Measurements from ENCODE around the gene PTGIS.
"Not testable (repeated sequence)": the region's sequence is repeated elsewhere in the genome, so short reads cannot be mapped to it uniquely, and the experiment has no call there.

The PTGIS gene

DNA sequence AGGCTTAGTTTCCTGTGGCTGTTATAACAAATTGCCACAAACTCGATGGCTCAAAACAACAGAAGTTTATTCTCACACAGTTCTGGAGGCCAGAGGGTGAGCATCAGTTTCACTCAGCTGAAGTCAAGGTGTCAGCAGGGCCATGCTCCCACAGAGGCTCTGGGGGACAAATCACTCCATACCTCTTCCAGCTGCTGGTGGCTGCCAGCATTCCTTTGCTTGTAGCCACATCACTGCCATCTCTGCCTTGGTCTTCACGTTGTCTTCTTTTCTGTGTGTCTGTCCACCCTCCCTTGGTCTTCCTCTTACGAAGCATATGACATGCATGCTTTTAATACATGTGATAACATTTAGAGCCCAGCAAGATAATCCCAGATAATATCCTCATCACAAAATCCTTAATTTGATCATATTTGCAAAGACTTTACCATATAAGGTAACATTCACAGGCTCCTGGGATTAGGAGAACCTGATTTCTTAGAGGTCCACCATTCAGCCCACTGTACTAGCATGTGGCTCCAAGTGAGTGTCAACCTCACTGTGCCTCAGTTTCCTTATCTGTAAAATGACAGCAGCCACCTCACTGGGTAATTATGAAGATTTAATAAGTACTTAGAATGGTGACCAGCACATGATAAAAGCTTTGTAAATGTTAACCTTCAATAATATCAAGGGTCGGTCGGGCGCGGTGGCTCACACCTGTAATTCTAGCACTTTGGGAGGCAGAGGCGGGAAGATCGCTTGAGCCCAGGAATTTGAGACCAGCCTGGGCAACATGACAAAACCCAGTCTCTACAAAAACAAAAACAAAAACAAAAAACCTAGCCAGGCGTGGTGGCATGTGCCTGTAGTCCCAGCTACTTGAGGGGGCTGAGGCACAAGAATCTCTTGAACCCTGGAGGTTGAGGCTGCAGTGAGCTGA lies 14.7 kb upstream of the PTGIS start:
- Histone ChIP-seq H3K4me3 (no peak overlapping the region), H3K27ac (no peak overlapping the region)

DNA sequence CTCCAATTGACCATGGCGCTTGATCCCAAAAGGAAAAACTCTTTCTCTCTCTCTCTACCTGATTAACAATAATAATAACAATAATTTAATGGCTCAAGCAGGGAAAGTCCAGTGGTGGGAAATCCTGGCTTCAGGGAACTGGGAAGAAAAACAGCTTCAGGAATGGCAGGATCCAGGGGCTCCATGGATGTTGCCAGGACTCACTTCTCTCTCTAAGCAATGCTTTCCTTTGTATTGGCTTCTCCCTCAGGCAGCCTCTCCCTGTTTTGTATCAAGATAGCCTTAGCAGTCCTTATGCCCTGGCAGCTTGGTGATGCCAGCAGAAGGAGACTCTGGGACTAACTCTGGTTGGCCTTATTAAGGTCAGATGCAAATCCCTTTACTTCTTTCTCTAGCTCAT lies 13.5 kb upstream of the PTGIS start:
- no peak overlapping the region for H3K27ac ChIP-seq
- no peak overlapping the region for H3K4me3 ChIP-seq

DNA sequence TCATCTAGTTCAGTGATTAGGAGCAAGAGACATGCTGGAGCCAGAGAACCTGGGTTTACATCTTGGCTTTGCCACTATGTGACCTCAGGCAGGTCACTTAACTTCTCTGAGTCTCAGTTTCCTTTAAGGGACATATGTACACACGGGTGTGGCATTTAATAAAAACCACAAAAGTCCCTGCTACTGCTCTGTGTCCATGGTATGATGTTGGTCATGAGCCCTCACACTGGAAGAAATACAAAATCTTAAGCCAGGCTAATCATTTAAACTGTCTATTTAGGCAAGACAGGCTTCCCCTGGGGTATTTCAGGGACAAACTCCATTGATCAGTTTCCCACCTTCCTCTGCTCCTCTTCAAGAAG lies 12.9 kb upstream of the PTGIS start:
- peak overlapping the region in 1 of 21 experiments; percentile 26 for H3K27ac ChIP-seq
- no peak overlapping the region for H3K4me3 ChIP-seq

DNA sequence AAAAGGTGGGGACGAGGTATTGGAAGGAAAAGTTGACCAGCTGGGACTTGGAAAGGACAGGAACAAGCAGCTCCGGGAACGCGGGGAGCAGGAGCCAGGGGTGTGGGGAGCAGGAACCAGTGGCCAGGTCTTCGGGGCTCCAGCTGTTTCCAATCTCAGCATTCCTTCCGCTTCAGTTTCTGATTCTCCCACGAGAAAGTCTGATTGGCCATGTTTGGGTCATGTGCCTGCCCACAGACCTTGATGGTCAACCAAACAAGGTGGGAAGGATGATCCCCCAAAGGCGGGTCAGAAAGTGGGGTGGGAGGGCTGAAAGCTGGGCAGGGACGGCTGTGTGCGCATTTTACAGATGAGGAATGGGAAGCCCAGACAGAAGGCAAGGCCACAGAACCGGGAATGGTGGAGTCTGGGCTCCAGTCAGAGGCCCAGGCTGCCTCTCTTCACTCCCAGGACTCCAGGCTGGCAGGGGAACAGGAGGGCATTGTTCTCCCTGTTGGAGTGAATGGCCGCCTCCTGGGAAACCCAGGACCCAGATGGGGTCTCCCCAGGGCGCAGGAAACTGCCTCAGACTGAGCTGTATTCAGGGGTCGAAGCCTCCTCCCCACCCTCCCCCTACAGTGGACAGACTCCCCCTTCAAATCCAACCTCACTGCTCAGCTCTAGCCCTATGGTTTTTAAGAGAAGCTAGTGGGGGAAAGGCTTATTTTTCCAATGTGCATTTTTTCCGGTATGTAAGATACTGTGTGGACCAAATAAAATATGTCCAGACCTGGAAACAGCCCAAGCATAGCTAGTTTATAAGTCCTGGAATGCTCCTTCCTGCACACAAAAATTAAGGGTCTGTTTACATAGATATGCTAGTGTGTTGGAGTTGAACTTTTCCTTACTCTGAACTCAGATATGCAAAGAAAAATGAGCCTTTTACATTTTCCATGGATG lies 12.2 kb upstream of the PTGIS start:
- Histone ChIP-seq H3K27ac (peak overlapping the region in 7 of 21 experiments; percentile 21 to 66 (median 43)), H3K4me3 (no peak overlapping the region)

DNA sequence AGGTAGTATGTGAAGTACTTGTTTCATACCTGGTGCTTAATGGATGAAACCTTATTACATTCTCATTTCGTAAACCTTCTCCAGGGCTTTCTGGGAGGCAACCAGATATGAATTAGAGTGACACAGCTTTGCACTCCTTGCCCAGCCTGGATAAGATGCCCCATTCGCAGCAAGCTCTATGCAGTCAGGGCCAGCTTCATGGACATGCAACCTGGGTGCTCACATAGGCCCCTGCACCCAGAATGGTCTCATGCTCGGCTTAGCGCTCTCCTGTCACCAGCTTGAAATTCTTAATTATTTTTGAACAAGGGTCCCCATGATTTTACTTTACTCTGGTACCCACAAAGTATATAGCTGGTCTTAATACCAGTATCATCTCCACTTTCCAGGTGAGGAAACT lies 11.3 kb upstream of the PTGIS start:
- Histone ChIP-seq H3K4me3 (no peak overlapping the region), H3K27ac (no peak overlapping the region)

DNA sequence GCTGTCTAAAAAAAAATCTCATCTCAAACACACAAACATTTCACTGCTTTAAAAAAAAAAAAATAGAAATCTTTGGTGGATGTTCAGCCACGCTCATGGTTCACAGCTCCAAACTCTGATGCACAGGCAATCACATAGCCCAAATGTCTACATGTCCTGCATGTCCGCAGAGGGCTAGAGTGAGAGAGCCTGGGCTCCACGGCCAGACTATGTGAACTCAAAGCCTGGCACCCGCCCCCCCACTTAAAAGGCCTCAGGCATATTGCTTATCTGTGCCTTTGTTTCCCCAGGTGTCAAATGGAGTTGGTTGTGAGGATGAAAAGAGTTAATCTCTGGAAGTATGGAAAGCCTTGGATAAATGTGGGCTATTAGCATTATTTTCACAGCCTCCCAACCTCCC lies 10.5 kb upstream of the PTGIS start:
- no peak overlapping the region for H3K27ac ChIP-seq
- H3K4me3 ChIP-seq, result no peak overlapping the region

DNA sequence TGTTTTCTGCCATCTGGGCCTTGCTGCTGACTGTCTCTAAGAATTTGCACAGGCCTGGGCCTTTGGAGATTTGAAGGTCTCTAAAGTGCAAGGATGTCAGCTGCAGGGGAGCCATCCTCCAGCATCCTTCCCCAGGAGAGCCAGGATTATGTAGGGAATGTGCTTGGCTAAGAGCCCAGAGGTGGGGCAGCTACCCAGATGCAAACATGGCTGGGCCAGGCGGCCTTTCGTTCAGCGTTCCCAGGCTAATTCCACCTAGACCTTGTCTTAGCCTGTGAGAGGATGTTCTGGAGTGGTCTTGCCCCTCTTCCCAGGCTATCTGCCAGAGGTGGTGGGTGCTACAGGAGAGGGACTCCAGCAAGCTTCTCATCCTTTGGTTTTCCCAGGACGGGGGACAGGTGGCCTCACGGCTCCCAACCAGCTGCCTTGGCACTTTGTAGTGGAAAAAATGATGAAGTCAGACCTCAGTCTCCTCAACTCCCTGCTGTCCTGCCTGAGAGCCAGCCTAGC lies 7.7 kb upstream of the PTGIS start:
- no peak overlapping the region for H3K4me3 ChIP-seq
- H3K27ac ChIP-seq, result no peak overlapping the region

DNA sequence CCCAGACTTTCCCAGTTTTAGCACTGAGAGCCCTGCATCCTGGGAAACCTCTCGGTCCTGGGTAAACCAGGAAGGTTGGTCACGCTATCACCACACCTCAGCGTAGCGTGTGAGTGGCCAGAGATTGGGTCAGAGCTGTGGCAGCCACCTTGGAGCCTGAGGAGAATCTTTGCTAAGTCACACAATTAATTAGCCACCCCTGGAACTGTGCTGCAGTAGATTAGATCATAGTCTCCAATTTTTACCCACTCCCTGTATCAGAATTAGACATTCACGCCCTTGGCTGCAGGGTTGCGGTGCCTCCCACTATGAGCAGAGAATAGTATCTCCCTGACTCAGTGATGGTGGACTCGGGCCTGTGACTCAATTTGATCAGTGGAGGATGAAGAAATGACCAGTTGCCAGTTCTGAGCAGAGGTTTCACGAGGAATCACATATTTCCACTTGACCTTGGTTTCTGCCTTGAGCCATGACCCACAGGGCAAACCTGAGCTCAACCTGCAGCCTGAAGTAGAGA lies 6.0 kb upstream of the PTGIS start:
- Histone ChIP-seq H3K27ac (peak overlapping the region in 3 of 21 experiments; percentile 26 to 60 (median 42)), H3K4me3 (no peak overlapping the region)

DNA sequence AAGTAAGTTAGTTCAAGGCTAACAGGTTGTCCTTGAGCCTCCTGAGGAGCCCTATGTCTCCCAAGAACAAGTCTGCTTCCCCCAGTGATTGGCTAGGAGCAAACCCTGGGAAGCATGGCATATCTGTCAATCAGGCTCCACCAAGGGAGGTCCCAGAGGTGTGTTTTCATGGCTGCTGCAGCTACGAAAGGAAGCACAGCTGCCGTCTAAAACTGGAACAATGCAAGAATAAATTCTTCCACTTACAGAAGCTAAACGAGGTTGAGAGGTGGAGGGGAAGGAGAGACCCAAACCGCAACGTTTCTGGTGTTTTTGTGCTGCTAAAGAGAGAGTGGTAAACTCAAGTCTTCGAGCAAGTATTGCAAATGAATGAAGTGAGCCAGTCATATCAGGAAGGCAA lies 4.9 kb upstream of the PTGIS start:
- Histone ChIP-seq H3K27ac (peak overlapping the region in 3 of 21 experiments; percentile 7 to 60 (median 28)), H3K4me3 (no peak overlapping the region)

DNA sequence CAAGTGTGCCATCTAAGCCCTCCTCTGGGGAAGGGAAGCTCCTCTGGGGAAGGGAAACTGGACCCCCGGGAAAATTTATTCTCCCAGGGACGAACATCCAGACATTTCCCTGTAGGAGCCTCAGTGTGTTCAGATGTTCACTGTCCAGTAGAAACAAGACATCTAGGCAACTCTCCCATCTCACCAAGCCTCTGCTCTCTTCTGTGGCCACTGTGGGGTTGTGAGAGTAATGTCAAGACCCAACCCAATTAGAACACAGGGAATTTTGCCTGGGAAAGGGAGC lies 3.6 kb upstream of the PTGIS start:
- Histone ChIP-seq H3K27ac (no peak overlapping the region), H3K4me3 (no peak overlapping the region)

DNA sequence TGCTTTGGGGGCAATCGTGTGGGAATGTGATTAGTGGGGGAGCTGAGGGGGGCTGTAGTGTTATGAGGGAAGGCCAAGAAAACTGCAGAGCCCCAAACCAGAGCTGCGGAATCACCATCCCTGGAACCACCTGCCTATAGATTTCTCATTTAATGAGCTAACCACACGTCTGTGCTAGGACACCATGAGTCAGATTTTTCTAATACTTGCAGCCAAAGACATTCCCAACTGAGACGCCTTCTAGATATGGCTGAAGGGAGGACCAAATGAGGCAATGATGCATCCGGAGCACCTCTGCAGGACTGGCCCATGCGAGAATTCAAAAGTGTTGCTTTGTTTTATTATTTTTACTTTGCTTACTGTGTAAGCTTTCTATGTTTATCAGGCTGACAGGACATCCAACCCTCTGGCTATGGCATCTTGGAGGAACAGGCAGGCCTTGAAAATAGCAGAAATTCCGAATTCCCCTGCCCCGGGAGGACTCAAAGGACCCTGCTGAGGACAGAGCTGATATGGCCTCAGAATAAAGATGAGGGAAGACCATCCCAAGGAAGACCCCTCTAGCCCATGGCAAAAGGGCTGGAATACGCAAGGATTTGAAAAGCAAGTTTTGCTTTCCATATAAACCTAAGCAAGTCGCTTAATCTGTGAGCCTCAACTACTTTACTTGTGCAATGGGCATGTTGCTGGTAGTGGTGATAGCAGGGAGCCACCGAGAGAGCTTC lies 3.1 kb upstream of the PTGIS start:
- Histone ChIP-seq H3K27ac (no peak overlapping the region), H3K4me3 (no peak overlapping the region)

DNA sequence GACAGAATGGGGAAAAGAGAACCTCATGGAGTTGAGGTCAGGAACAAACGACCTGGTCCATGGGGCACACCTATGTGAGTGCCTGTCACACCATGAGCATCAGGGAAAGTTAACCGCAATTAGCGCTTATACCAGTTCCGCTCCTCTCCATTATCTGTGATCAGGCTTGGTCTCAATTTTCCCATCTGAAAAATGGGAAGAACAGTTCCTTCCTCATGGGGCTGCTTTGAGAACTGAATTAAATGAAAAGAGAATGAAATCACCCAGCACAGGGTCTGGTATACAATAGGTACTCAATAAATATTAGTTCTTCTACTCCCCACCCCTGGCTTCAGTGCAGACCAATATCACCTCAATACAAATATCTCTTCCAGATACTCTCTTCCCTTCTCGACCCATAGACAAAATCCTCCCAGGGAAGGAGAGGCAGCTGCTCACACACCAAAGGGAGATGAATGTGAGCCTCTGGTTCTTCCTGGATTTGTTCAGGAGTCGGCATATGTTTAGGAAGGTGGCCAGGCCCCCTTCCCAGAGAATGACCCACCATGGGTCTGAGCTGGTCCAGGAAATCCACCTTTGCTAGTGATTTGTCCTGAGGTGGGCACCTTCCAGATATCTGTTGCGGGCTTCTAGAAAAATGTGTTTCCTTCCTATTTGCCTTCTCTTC lies 2.4 kb upstream of the PTGIS start:
- H3K4me3 ChIP-seq, result no peak overlapping the region
- H3K27ac ChIP-seq, result no peak overlapping the region

DNA sequence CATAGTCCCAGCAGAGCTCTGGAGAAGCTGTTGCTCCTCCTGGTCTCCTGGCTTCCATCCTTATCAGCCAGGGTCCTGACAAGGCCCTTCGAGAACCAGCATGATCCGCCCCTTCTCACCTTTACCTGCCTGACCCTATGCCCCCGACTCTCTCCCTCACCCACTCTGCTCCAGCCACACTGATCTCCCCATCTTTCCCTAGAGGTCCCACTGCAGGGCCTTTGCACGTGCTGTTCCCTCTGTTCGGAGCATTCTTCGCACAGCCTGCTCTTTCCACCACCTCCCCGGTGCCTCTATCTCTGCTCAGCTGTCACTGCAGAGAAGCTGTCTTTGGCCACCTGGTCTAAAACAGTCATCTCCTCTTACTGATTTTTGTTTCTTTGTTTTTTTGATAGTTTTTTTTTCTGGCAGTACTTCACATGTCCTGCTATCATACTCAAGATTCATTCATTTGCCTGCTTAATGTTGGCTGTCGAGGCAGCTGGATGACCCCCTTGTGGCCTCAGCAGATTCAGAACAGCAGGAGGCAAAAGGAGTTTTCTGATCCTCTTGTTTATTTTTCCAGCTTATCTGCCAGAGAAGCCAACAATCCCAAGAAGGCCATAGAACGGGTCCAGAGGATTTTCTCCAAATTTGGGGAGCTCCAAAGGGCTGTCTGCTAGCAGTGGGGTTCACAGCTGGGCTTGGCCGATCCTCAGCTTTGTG lies 1.6 kb upstream of the PTGIS start:
- H3K4me3 ChIP-seq, result no peak overlapping the region
- no peak overlapping the region for H3K27ac ChIP-seq

DNA sequence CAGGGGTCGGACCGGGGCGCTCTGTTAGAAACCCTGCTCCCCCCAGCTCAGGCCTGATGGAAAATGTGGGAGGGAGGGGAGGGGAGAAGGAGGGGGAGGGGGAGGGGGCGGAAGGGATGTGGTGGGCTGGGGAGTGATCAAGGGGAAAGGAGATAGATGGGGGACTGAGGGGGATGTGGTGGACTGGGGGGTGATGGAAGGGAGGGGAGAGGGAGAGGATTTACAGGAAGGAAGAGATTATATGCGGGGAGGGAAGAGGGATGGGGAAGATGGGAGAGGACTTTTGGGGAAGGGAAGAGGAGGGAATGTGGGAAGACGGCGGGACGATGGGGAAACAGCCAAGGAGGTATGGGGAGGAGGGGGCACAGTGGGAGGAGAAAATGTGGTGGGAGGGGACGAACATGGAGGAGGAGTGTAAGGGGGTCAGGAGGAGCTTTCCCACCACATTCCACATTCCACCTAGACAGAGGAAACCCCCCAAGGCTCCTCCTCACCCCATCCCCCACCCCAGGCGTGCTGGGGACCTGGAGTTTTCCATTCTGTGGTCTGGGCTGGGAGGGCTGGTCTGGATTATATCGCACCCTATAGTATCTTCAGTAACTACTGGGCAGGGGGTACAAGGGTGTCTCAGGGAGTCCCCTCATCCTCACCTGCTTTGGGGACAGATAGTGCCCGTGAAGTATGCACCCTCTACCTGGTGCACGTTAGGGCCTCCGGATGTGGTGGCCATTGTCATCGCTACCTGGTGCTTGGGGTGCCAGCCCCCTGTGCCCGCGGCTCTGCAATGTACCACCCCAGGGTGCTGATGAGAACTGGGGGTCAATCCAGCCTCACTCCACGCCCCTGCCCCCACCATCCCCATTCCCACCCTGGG lies 578 bp upstream of the PTGIS start:
- peak overlapping the region in 6 of 21 experiments; percentile 69 to 91 (median 87) for H3K27ac ChIP-seq
- H3K4me3 ChIP-seq, result peak overlapping the region in 5 of 7 experiments; percentile 6 to 38 (median 14)

DNA sequence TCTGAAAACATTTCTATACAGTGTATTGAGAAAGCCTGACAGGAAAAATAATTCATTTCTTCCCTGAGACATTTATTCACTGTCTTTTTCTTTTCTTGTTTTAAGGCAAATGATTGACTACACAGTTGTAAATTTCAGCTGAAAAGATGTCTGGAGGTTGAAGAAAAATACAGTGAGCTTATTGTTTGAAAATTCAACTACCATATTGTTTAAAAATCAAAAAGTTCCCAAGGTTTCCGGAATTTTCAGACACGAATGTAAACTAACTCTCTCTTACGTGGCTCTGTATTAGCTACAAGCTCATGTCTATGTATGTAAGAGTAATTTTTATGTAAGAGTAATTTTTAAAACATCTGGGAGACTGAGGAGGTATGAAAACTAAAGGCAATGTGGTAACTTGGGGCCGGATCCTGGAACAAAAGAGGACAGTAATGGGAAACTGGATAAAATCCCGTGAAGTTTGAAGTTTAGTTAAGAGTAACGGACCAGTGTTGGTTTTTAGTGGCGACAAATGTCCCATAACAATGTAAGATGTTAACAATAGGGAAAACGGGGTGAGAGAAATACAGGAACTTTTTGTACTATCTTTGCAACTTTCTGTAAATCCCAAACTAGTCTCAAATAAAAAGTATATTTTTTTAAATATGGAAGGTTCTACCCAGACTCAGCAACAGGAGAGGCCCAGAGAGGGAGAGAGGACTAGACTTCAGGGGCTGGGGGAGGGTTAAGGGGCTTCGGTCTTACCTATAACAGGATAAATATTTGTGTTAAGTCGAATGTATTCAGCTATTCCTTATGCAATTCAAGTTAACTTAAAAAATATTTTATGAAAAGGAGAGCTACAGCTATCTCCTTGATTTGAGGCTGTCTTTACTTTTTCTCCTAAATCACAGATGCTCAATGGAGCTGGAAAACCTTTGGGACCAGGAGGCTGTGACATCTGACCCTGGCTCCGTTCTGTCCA lies 1.3 kb downstream of the PTGIS start:
- H3K27ac ChIP-seq, result peak overlapping the region in 11 of 21 experiments; percentile 17 to 91 (median 78)
- H3K4me3 ChIP-seq, result peak overlapping the region in 1 of 7 experiments; percentile 38

DNA sequence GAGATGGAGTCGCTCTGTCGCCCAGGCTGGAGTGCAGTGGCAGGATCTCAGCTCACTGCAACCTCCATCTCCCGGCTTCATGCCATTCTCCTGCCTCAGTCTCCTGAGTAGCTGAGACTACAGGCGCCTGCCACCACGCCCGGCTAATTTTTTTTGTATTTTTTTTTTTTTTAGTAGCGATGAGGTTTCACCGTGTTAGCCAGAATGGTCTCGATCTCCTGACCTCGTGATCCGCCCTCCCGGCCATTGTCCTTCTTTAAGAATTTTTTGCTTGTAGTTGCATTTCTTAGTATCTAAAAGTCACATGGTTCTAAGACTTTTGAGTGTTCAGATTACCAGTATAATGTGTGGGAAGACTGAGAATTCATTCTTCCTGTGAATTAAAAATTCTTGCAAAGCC lies 2.9 kb downstream of the PTGIS start:
- H3K27ac ChIP-seq, result peak overlapping the region in 1 of 21 experiments; percentile 1
- H3K4me3 ChIP-seq, result not testable (repeated sequence)

Measured in skin epidermis (tissue), 12 donors.